K562 (cell line): ENCODE data around the gene CBS. TPM values are rescaled to one million over a fixed set of nuclear protein-coding genes. Genes with fewer than 3 reads are reported as not detected.
A peak's percentile ranks its signal among the peaks of the same experiment; 100 is the strongest.

Experiments used
- ATAC-seq: fragments of 200-7000 bp; cut with Tn5 transposase; 3 replicates; pipeline ENCODE4 v1.9.1; 2020; ENCODE audit warnings: moderate library complexity
- BruUV-seq: library from RNA; stranded (reverse); fragments of 400-500 nt; replicated peaks from 2 replicates; lab custom pipeline; 2021; lab: Mats Ljungman, UMichigan
- CTCF ChIA-PET: fragments of 300-600 bp; formaldehyde crosslinking; extraction: SDS; loops from one replicate; lab custom pipeline; 2021; ENCODE audit warnings: low intra/inter-chr PET ratio; lab: Yijun Ruan, JAX
- POLR2A ChIA-PET: fragments of 300-600, 350-650 bp; sonication (Branson Sonifier 250); formaldehyde crosslinking; extraction: SDS; loops from one replicate; lab custom pipeline; 2021; ENCODE audit warnings: antibody characterized with exemption, inconsistent platforms; lab: Yijun Ruan, JAX
- DNase-seq, 4 experiments: peaks; one replicate each; pipeline versions ENCODE4 v3.0.0 to v3.0.0-alpha.2; 2011 to 2018; ENCODE audit warnings: low spot score in 3 of 4, mixed read lengths in 3 of 4; ENCODE audit errors: extremely low read depth in 1 of 4
- FAIRE-seq: peaks from 2 replicates; lab custom pipeline; 2011; peaks lifted over from hg19 to GRCh38; lab: Jason Lieb, UNC
- H2AFZ ChIP-seq: 2 replicates; pipeline ENCODE4 v1.6.0; 2011; ENCODE audit warnings: low read depth, low read length, control low read depth, inconsistent platforms
- H3K27ac ChIP-seq: fragments of 200-600 bp; 3 replicates; pipeline ENCODE4 v1.8.0; 2011; ENCODE audit warnings: low read depth, mild to moderate bottlenecking, control low read depth, inconsistent platforms, low read length, moderate library complexity, mixed read lengths; ENCODE audit errors: extremely low read depth
- H3K27me3 ChIP-seq, 2 experiments: fragments of 300-600 bp in 1 of 2; 2 replicates in 1 of 2; 3 replicates in 1 of 2; pipeline versions ENCODE4 v1.6.0 to v1.8.0; 2011; ENCODE audit warnings: inconsistent platforms in 2 of 2, low read length in 2 of 2, mild to moderate bottlenecking in 1 of 2, mixed read lengths in 1 of 2, moderate library complexity in 1 of 2; ENCODE audit not compliant: control insufficient read depth in 2 of 2, insufficient read depth in 2 of 2
- H3K36me3 ChIP-seq: fragments of 300-600 bp; 3 replicates; pipeline ENCODE4 v1.8.0; 2011; ENCODE audit warnings: mild to moderate bottlenecking, low read length, inconsistent platforms; ENCODE audit not compliant: control insufficient read depth, insufficient read depth
- H3K4me1 ChIP-seq, 2 experiments: fragments of 200-600 bp in 1 of 2; replicated peaks in 1 of 2; 2 replicates in 1 of 2; 3 replicates in 1 of 2; pipeline versions ENCODE4 v1.5.1 to v1.8.0; 2011; ENCODE audit warnings: inconsistent platforms in 2 of 2, low read length in 2 of 2, mild to moderate bottlenecking in 1 of 2, mixed read lengths in 1 of 2, moderate library complexity in 1 of 2; ENCODE audit not compliant: control insufficient read depth in 2 of 2, insufficient read depth in 2 of 2
- H3K4me2 ChIP-seq: 2 replicates; pipeline ENCODE4 v1.6.1; 2011; ENCODE audit warnings: low read length, control low read depth, inconsistent platforms, mixed read lengths; ENCODE audit not compliant: insufficient read depth
- H3K4me3 ChIP-seq: fragments of 200-600 bp; sonication (generic), shearing (Covaris generic); 2 replicates; pipeline ENCODE4 v1.5.1; 2016; ENCODE audit warnings: control low read depth, inconsistent platforms
- H3K79me2 ChIP-seq: fragments of 200-600 bp; 3 replicates; pipeline ENCODE4 v1.8.0; 2011; ENCODE audit warnings: low read length, inconsistent platforms; ENCODE audit not compliant: control insufficient read depth, insufficient read depth
- H3K9ac ChIP-seq, 2 experiments: 2 replicates each; pipeline versions ENCODE4 v1.6.0 to v1.6.1; 2011; ENCODE audit warnings: low read depth in 2 of 2, low read length in 2 of 2, control low read depth in 1 of 2, inconsistent platforms in 1 of 2, mild to moderate bottlenecking in 1 of 2, mixed read lengths in 1 of 2; ENCODE audit not compliant: insufficient read depth in 1 of 2
- H3K9me1 ChIP-seq: one replicate; pipeline ENCODE4 v1.6.0; 2011; ENCODE audit warnings: inconsistent platforms, mild to moderate bottlenecking, low read length, moderate library complexity; ENCODE audit not compliant: control insufficient read depth, insufficient read depth
- H3K9me3 ChIP-seq: replicated peaks from 2 replicates; pipeline ENCODE4 v1.5.1; 2011; ENCODE audit warnings: low read depth, low read length, inconsistent platforms; ENCODE audit not compliant: control insufficient read depth, insufficient read depth
- H4K20me1 ChIP-seq: replicated peaks from 2 replicates; pipeline ENCODE4 v1.6.1; 2011; ENCODE audit warnings: low read length, inconsistent platforms, mixed read lengths; ENCODE audit not compliant: control insufficient read depth, insufficient read depth
- ATF3 ChIP-seq, 2 experiments: fragments of 450-650 bp in 1 of 2; sonication (generic) in 1 of 2; formaldehyde crosslinking in 1 of 2; IDR thresholded peaks in 1 of 2; conservative IDR thresholded peaks in 1 of 2; 2 replicates each; pipeline versions ENCODE4 v1.6.1 to v1.8.1; 2016 to 2023; ENCODE audit warnings: mild to moderate bottlenecking in 2 of 2, moderate library complexity in 2 of 2, inconsistent platforms in 1 of 2, missing genetic modification reagents in 1 of 2
- DPF2 ChIP-seq: fragments of 450-650 bp; IDR thresholded peaks from 2 replicates; pipeline ENCODE4 v1.6.1; 2016
- FOXK1 ChIP-seq: sonication (generic); formaldehyde crosslinking; IDR thresholded peaks from 2 replicates; pipeline ENCODE4 v1.8.0; 2022; ENCODE audit warnings: missing genetic modification reagents, mild to moderate bottlenecking, borderline replicate concordance
- GABPA ChIP-seq: fragments of 200-800 bp; sonication (Bioruptor generic); conservative IDR thresholded peaks from 2 replicates; pipeline ENCODE4 v1.6.1; 2016; ENCODE audit warnings: low read depth, missing genetic modification characterization, missing compliant biosample characterization
- HBP1 ChIP-seq: fragments of 450-650 bp; formaldehyde crosslinking; IDR thresholded peaks from 2 replicates; pipeline ENCODE4 v1.4.0; 2022; ENCODE audit warnings: missing genetic modification characterization
- SMAD1 ChIP-seq: fragments of 150-350 bp; IDR thresholded peaks from 2 replicates; pipeline ENCODE4 v1.6.1; 2014; ENCODE audit warnings: low read length, low read depth; ENCODE audit not compliant: partially characterized antibody
- ZBTB5 ChIP-seq: fragments of 450-650 bp; IDR thresholded peaks from 2 replicates; pipeline ENCODE4 v1.6.1; 2017; ENCODE audit warnings: antibody characterized with exemption
- ZNF655 ChIP-seq: fragments of 250-450 bp; sonication (Bioruptor Pico); IDR thresholded peaks from 2 replicates; pipeline ENCODE4 v1.5.0; 2021
- WGBS: fragments of 100-300 bp; shearing (Covaris generic); methylation state at CpG from one replicate; pipeline ENCODE4 v1.1.6; 2016; ENCODE audit warnings: low coverage, mixed read lengths; ENCODE audit not compliant: insufficient coverage; ENCODE audit errors: missing lambda C conversion rate; 5-methylcytosine and 5-hydroxymethylcytosine counted together
- in situ Hi-C: fragments of 300-500 bp; cut with MboI; formaldehyde crosslinking; loops from 4 replicates; pipeline ENCODE4 v1.15.0; 2018; ENCODE audit warnings: inconsistent platforms, mixed read lengths
- intact Hi-C: fragments of 100-400 bp; cut with micrococcal nuclease; formaldehyde crosslinking; loops from 2 replicates; pipeline ENCODE4 v1.14.2; 2022
- polyA plus RNA-seq, 8 experiments: library from polyadenylated mRNA; depleted of rRNA in 4 of 8; stranded (reverse) in 5 of 8; unstranded in 3 of 8; fragments of >200 nt; fragmentation: Nextera tagmentation in 2 of 8; fragmentation: Illumina TruSeq in 1 of 8; extraction: Ambion mirVana in 2 of 8; extraction: Trizol in 1 of 8; gene quantifications; 2 replicates each; pipeline versions ENCODE4 v1.2.1 to v1.2.3, GENCODE V29; 2011 to 2014; ENCODE audit warnings: inconsistent platforms in 1 of 8, missing spikeins in 1 of 8
- total RNA-seq, 7 experiments: library from RNA; depleted of rRNA in 6 of 7; stranded (reverse); fragments of >200 nt in 6 of 7; fragmentation: Illumina TruSeq in 2 of 7; extraction: Trizol in 2 of 7; gene quantifications; 2 replicates each; pipeline versions ENCODE4 v1.2.1 to v1.2.3, GENCODE V29; 2011 to 2021; ENCODE audit warnings: low replicate concordance in 1 of 7

Gene CBS
- total and polyA plus RNA-seq, 9 of the 15 experiments (the other 6 are each of a cell fraction or from before 2014, with no cell fraction given) = 4.6 to 472 (median 152) TPM

- H3K27ac ChIP-seq = no peak overlapping the region
- intact Hi-C loops = no loop called here
- in situ Hi-C loops = no loop called here
- ChIA-PET POLR2A (interaction anchor here (0.7 kb wide), 1 partner anchor 1302 kb away, joined by 7 read pairs; no protein-coding TSS in a partner anchor), CTCF (no interaction called here)
- BruUV-seq = no TSS peak
- no peaks in the 10 kb centered on the region for H3K4me1 ChIP-seq
- H4K20me1 ChIP-seq = no peaks in the 10 kb centered on the region
- H3K9me1 ChIP-seq = no peaks in the 10 kb centered on the region
- 77% methylated on average over 13 of the region's 13 CpGs for WGBS
- H2AFZ ChIP-seq = no peak overlapping the region
- TF ChIP-seq GABPA (tag) = no peak
- no peak for TF ChIP-seq ZNF655 (CRISPR knock-in tag)
- TF ChIP-seq ZBTB5 = no peak
- TF ChIP-seq ATF3 (IDR thresholded peaks at IDR 0.05) = no peak
- no peak for TF ChIP-seq ATF3 (CRISPR knock-in tag; conservative IDR thresholded peaks at IDR 0.05)
- no peak for TF ChIP-seq DPF2
- TF ChIP-seq SMAD1 = no peak
- no peak for TF ChIP-seq FOXK1 (CRISPR knock-in tag)
- TF ChIP-seq HBP1 = no peak
- H3K4me2 ChIP-seq = no peak overlapping the region
- DNase-seq (no peak), FAIRE-seq (no peak), ATAC-seq (no peak)
- no peaks in the 10 kb centered on the region for H3K27me3 ChIP-seq
- H3K9me3 ChIP-seq = no peaks in the 10 kb centered on the region
- H3K9ac ChIP-seq = peak overlapping the region in 1 of 2 experiments; percentile 67; a peak in 1 of 4 replicates
- H3K79me2 ChIP-seq = no peaks in the 10 kb centered on the region
- H3K4me3 ChIP-seq = no peak overlapping the region
- H3K36me3 ChIP-seq = peaks cover 38% of the 10 kb centered on the region; the same call in 2 of the 3 replicates
These were observed 55.5 kb downstream of the CBS start for GRCh38 chr21:43020177-43020576.
